ENCODE results near the gene SIVA1.

DNA sequence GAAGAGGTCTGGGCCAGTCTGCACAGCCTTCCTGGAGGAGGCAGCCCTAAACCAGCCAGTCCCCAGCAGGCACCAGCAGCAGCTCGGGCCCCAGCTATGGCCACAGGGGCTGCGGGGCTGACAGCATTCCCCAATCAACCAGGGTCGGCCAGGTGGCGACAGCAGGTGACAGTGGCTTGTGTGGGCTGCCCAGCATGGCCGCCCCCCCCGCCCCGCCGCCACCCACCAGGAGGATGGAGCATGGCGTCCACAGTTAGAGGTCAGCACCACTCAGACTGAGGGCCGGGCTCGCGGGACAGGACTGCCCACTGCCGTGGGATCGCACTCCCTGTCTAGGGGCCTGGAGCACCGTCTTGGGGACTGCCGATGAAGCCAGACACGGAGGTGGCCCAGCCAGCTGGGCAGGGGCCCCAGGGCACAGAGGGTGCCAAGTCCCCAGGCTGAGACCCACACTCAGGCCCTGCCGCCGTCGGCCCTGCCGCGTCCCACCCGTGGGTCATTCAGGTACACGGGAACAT is 27.6 kb downstream of the SIVA1 start:
- TF ChIP-seq CTCF (conservative IDR thresholded peaks at IDR 0.05; ENCODE audit: low read depth, low read length) (no peak), RFX5 (IDR thresholded peaks at IDR 0.05; ENCODE audit: low read depth, low read length) (no peak), POLR2A (IDR thresholded peaks at IDR 0.05; ENCODE audit: low read depth, low read length) (no peak), SMC3 (IDR thresholded peaks at IDR 0.05; ENCODE audit: low read depth, low read length) (no peak), USF2 (IDR thresholded peaks at IDR 0.05; ENCODE audit: low read depth, low read length) (no peak), FOS (IDR thresholded peaks at IDR 0.05; ENCODE audit: low read depth, low read length) (no peak), RAD21 (IDR thresholded peaks at IDR 0.05; ENCODE audit: low read length) (no peak), RCOR1 (IDR thresholded peaks at IDR 0.05; ENCODE audit: insufficient replicate concordance, low read length) (no peak), MAFK (IDR thresholded peaks at IDR 0.05; ENCODE audit: low read depth, low read length) (no peak)
